Adrenal gland (tissue), 5 donors: Measurements from ENCODE around the gene MUC22.

ENCODE experiments used
- POLR2A ChIP-seq, 2 donors: fragments of 450-650 bp; IDR thresholded peaks; one replicate each; pipeline ENCODE4 v1.6.1; 2017; ENCODE audit warnings: antibody characterized with exemption in 2 of 2, mild to moderate bottlenecking in 2 of 2, moderate library complexity in 1 of 2
- TF ChIP-seq, protein P1 (sequence below), 6 experiments: fragments of 450-650 bp in 4 of 6; fragments of 200-600 bp in 2 of 6; sonication (generic) in 1 of 6; IDR thresholded peaks; 1 replicate in 5 of 6; 2 replicates in 1 of 6; pipeline versions ENCODE4 v1.5.1 to v1.8.0; 2016 to 2021; ENCODE audit warnings: antibody characterized with exemption in 6 of 6, mild to moderate bottlenecking in 2 of 6, moderate library complexity in 1 of 6
- donor health status: DM: no; HTN: no; CAD: no.

- TF ChIP-seq, protein P1, sequence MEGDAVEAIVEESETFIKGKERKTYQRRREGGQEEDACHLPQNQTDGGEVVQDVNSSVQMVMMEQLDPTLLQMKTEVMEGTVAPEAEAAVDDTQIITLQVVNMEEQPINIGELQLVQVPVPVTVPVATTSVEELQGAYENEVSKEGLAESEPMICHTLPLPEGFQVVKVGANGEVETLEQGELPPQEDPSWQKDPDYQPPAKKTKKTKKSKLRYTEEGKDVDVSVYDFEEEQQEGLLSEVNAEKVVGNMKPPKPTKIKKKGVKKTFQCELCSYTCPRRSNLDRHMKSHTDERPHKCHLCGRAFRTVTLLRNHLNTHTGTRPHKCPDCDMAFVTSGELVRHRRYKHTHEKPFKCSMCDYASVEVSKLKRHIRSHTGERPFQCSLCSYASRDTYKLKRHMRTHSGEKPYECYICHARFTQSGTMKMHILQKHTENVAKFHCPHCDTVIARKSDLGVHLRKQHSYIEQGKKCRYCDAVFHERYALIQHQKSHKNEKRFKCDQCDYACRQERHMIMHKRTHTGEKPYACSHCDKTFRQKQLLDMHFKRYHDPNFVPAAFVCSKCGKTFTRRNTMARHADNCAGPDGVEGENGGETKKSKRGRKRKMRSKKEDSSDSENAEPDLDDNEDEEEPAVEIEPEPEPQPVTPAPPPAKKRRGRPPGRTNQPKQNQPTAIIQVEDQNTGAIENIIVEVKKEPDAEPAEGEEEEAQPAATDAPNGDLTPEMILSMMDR (IDR thresholded peaks at IDR 0.05), result no peak
- TF ChIP-seq POLR2A (IDR thresholded peaks at IDR 0.05), result no peak
Measured at GRCh38 chr6:31081872-31082271, 71.6 kb downstream of the MUC22 start.
